ENCODE measurements around the gene PCDHA6.

GRCh38 chr5:140801494-140801841, 26.3 kb upstream of the PCDHA6 start:
- no peak for TF ChIP-seq CTCF (IDR thresholded peaks at IDR 0.05)
- no peak for TF ChIP-seq POLR2A (IDR thresholded peaks at IDR 0.05)
- TF ChIP-seq POLR2AphosphoS5 (IDR thresholded peaks at IDR 0.05) = no peak
- TF ChIP-seq EP300 (IDR thresholded peaks at IDR 0.05; ENCODE audit: low read depth) = no peak
